ENCODE results near the gene YEATS4.

Gene YEATS4

GRCh38 chr12:69396963-69397362 is 37.4 kb downstream of the YEATS4 start:
- no peak for DNase-seq

DNA sequence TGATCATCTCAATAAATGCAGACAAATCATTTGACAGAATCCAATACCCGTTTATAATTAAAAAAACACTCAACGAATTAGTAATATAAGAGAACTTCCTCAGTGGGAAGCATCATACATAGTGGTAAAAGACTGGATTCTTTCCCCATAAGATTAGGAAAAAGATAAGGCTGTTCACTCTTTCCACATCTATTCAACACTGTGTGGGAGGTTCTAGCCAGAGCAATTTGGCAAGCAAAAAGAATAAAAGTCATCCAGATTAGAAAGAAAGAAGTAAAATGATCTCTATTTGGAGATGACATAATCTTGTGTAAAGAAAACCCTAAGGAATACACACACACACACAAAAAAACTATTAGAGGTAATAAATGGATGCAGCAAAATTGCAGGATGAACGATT is 38.4 kb downstream of the YEATS4 start:
- DNase-seq, result no peak

- DNase-seq, result no peak
These were observed 42.4 kb downstream of the YEATS4 start for GRCh38 chr12:69401940-69402339.

GRCh38 chr12:69404851-69405565 is 45.5 kb downstream of the YEATS4 start:
- DNase-seq, result no peak

DNA sequence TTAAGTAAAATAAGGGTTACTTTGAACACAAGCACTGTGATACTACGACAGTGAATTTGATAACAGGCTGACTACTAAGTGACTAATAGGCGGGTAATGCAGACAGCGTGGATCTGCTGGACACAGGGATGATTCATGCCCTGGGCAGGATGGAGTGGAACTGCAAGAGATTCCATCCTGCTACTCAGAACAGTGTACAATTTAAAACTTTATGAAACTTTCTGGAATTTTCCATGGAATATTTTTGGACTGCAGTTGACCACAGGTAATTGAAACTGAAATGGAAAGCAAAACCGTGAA is 46.0 kb downstream of the YEATS4 start:
- DNase-seq, result no peak

DNA sequence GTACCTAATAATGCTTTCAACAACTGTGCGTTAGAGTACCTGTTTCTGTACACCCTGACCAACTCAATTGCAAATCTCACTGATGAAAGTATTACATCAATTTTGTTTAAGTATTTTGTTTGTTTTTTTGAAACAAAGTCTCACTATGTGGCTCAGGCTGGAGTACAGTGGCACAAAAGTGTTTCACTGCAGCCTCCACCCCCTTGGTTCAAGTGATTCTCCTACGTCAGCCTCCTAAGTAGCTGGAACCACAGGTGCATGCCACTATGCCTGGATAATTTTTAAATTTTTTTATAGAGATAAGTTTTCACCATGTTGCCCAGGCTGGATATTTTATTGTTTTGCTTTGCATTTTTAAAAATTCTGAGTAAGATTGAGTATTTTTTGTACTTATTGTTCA is 46.7 kb downstream of the YEATS4 start:
- no peak for DNase-seq

DNA sequence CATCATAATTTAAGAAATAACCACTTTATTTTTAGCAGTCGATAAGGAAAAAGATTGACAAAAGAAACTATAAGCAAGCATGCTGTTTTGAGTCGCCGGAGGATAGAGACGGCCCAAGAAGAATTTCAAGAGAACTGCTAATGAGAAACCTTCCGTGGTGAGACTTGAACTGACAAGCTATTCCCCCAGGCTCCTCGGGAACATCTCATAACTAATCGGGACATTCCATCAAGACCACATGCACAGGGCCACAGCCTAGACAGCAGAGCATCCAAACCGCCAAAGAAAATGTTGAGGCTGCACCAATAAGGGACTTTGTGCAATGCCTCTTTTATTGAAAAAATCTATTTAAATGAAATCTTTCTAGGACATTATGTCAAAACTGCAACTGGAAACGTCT is 51.0 kb downstream of the YEATS4 start:
- no peak for DNase-seq

- no peak for DNase-seq
These were observed 53.1 kb downstream of the YEATS4 start for GRCh38 chr12:69412655-69413054.

DNA sequence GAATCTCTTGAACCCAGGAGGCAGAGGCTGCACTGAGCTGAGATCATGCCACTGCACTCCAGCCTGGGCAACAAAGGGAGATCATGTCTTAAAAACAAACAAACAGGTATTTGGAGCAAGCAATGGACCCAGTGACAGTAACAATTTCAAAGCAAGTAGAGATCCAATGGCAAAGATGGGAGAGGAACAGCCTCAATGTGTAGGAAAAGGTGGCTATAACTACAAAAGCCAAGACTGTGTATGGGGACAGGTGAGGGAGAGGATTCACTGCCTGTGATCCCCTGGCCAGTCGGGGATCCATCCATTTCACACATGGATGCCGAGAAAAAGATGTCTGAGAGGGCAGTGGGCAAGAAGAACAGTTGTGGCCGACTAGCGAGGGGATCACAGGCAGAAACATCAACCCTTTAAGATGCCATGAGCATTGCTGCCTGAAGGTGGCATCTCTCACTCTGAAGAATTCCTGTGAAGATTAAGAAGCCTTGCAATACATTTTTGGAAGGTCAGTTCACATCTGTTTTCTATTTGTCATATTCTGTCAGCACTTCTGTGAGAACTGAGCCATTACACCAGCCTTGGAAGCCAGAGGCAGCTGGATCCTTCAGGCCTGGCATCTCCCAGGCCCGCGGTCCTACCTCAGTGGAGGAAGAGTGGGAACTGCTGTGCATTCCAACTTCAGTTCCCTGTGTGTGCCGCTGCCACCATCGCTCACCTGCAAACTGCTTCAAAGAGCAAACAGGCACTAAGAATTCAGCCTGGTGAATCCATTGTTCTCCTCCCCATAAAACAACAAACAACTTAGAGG is 56.1 kb downstream of the YEATS4 start:
- DNase-seq, result no peak

- DNase-seq, result no peak
These were observed 57.7 kb downstream of the YEATS4 start for GRCh38 chr12:69417231-69417630.

- no peak for DNase-seq
These were observed 58.2 kb downstream of the YEATS4 start for GRCh38 chr12:69417741-69418167.

- DNase-seq, result no peak
These were observed 60.2 kb downstream of the YEATS4 start for GRCh38 chr12:69419701-69420100.

DNA sequence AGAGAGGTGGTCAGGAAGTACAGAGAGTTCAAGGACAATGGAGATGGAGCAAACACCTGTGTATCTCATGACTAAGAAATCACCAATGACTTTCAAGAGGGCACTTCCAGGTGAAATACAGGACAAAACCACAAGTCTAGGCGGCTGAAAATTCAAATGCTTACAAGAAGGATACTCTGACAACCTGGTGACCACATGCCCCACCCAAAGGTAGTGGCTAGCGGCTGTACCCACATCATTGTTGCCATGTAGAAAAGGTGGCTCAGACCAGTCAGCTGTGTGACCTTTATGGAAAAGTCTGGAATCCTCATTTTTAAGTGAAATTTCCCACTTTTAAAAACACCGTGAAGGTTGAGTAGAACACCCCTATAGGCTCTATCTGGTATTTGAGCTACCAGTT is 62.0 kb downstream of the YEATS4 start:
- DNase-seq, result no peak

- no peak for DNase-seq
These were observed 63.7 kb downstream of the YEATS4 start for GRCh38 chr12:69423037-69423905.

- DNase-seq, result no peak
These were observed 65.9 kb downstream of the YEATS4 start for GRCh38 chr12:69425417-69425816.

DNA sequence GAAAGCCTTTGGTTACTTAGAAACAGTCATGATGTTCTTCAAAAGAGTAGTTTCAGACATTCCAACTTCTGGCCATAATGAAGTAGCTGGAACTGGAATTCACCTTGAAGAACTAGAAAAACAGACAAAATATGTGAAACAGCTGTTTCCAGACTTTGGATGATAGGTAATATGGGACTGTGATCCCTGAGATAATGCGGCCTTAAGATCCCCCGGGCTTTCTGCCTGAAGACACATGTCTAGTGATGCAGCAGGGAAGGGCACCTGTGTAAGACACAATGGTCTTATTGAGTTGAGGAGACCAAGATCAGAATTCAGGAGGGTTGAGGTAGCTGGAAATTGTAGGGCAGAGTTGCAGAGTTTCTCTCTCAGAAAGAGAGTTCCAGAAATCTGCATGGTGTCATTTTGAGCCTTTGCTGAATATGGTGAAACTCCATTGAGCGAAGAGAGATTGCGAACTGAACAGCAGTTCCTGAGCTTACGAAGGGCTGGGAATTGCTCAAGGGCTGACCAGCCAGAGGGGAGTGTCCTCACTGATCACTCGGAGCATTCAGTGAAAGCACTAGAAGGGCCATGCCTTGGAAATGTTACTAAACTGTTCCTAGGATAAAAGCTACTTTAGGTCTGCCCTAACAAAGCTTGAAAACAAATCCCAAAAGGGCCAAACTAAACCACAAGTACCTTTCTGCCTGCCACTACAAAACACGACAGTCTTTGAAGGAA is 69.0 kb downstream of the YEATS4 start:
- DNase-seq, result no peak

- DNase-seq, result no peak
These were observed 71.5 kb downstream of the YEATS4 start for GRCh38 chr12:69430942-69431590.

DNA sequence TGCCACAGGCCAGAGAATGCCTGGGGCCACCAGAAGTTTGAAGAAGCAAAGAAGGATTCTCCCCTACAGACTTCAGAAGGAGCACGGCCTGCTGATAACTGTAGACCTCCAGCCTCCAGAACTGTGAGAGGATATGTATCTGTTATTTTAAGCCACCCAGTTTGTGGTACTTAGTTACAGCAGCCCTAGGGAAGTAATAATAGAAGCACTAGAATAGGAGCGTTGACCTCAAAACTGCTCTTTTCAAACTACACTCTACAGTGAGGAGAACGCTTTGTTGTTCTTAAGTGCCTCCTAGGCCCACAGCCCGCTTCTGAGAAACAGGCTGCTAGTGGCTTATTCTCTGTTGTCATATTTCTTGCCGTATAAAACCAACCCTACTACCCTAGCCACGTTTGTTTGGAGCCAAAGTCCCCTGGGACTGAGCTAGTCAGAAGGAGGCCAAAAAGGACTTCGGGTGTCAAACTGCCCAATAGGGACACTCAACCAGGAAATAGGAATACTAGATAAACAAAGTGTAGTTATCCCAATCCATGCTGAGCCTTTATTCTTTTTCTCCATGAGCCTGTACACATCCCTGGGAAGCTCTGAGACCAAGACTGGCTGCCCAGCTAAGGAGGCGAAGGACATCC is 72.2 kb downstream of the YEATS4 start:
- DNase-seq, result no peak

- no peak for DNase-seq
These were observed 74.1 kb downstream of the YEATS4 start for GRCh38 chr12:69433653-69434052.

DNA sequence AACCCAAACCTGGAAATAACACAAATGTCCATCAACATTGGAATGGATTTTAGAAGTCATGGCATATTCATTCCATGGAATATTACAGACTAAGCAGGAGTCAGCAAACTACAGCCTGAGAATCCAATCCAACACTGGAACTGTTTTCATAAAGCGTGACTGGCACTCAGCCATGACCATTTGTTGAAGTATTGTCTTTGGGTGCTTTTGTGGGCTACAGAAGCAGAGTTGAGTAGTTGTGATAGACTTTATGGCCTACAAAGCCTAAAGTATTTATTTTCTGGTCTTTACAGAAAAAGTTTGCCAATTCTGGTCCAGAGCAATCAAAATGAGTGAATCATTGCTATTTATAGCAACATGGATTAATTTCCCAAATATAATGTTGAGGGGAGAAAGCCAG is 76.1 kb downstream of the YEATS4 start:
- DNase-seq, result no peak

DNA sequence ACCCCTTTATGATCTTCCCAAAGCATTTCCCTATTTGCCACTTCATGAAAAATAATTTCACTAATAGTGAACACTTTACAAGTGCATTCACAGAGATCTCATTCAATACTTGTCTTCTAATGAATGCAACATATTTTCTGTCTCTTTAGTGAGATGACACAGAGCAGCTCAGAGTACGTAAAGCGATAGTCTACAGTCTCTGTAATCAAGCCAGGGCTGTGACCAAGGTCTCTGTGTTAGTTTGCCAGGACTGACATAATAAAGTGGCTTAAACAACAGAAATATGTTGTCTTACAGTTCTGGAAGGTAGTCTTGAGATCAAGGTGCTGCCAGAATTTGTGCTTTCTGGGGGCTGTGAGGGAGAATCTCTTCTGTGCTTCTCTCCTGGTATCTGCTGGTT is 77.5 kb downstream of the YEATS4 start:
- DNase-seq, result no peak

DNA sequence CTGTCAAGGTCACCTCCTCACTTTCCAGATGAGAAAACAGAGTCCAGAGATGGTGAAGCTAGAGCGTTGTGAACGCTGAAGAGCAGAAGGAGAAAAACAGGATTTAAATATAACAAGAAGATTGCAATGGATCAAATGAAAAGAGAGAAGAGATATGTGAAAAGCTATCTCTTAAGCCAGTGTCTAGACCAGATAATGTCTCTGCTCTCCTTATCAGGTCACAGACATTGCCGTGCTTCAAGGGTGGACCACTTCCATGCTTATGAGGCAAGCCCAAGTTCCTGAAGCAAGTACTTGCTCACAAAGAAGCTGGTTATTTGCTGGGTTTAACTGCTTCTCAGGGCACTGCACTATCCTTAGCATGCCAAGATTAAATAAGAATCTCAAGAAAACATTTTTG is 79.0 kb downstream of the YEATS4 start:
- no peak for DNase-seq

Measured in activated naive CD4-positive, alpha-beta T cell (primary cell).